Stimulated activated naive CD8-positive, alpha-beta T cell treated with anti-CD3 and anti-CD28 coated beads, Interleukin-15, Interleukin-2, amounts not matched to agents 100 ng/mL and 50 ng/mL, for 24 hours (primary cell): Measurements from ENCODE around the gene GPRC5C.

Experiments used
- H3K27ac Mint-ChIP-seq: one replicate; pipeline ENCODE4 v1.8.0; 2021; ENCODE audit warnings: mild to moderate bottlenecking, mixed read lengths
- H3K27me3 Mint-ChIP-seq: one replicate; pipeline ENCODE4 v1.8.0; 2021; ENCODE audit warnings: mixed read lengths
- H3K36me3 Mint-ChIP-seq: one replicate; pipeline ENCODE4 v1.8.0; 2021; ENCODE audit warnings: low read depth, mixed read lengths
- H3K4me1 Mint-ChIP-seq: one replicate; pipeline ENCODE4 v1.8.0; 2021; ENCODE audit warnings: low read depth, mixed read lengths
- H3K4me3 Mint-ChIP-seq: one replicate; pipeline ENCODE4 v1.8.0; 2021; ENCODE audit warnings: mild to moderate bottlenecking, mixed read lengths
- H3K9me3 Mint-ChIP-seq: one replicate; pipeline ENCODE4 v1.8.0; 2021; ENCODE audit warnings: mixed read lengths

Gene GPRC5C, protein sequence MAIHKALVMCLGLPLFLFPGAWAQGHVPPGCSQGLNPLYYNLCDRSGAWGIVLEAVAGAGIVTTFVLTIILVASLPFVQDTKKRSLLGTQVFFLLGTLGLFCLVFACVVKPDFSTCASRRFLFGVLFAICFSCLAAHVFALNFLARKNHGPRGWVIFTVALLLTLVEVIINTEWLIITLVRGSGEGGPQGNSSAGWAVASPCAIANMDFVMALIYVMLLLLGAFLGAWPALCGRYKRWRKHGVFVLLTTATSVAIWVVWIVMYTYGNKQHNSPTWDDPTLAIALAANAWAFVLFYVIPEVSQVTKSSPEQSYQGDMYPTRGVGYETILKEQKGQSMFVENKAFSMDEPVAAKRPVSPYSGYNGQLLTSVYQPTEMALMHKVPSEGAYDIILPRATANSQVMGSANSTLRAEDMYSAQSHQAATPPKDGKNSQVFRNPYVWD

DNA sequence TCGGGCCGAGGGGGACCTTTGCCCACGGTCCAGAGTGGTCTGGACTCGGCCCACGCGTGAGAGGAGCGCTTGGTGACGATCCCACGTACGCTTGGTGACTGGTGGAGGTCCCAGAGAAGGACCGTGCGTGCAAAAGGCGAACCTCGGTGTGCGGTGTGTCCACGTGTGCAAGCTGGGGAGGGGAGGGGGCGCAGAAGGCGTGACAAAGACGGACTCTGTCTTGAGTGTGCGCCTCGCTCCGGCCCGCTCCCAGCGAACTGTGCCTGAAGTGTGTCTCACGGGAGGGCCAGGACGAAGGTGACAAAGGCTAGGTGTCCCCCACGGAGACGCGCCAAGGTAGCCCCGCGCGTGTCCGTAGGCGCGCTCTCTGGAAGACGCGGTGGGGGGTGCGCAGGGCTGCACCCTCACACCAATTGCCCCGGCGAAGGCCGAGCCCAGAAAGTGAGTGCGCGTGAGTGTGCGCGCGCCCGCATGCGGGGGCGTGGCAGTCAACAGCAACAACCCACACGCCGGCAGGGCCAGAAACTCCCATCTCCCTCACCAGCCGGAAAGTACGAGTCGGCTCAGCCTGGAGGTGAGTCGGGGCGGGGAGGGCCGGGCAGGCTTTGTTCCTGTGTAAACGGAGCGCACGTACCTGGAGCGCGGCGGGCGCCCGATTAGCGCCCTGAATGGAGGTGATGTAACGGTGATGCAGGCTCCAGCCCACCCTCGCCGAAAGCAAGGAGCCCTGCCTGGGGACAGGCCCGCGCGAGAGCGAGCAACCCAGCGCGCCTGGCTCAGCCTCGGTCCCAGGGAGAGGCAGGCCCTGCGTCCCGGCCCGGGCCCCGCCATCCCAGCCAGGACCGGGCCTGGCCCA is at the start of gene GPRC5C:
TSS of gene GPRC5C (plus strand) at position 521 of the 856 bp plus-strand sequence. CDS start 7,689 bp downstream, outside the sequence.
- Mint-ChIP-seq H3K4me3 (peak within 1 kb of the TSS; percentile 70), H3K27ac (no peak within 1 kb of the TSS), H3K27me3 (peaks cover 57% of the 10 kb centered on the region)

DNA sequence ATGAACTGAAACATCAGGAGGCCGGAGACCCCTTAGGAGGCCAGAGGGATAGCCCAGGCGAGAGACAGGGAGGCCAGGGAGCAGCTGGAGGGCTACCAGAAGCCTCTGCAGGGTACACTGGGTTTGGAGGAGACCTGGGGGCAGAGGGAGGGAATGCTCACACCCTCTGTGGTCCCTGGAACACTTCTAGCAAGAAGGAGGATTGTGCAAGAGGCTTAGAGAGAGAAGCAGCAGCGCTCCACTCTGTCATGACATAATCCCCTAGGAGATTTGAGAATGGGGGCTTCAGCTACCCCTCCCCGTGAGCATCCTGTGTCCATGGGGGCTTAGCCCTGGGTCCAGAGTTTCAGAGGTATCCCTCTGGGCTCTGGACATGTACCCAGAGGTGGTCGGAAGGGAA is 48.7 kb upstream of the GPRC5C start:
- no peaks in the 10 kb centered on the region for H3K9me3 Mint-ChIP-seq
- H3K4me3 Mint-ChIP-seq = no peak overlapping the region
- H3K27me3 Mint-ChIP-seq = no peaks in the 10 kb centered on the region
- no peak overlapping the region for H3K27ac Mint-ChIP-seq
- no peaks in the 10 kb centered on the region for H3K4me1 Mint-ChIP-seq
- H3K36me3 Mint-ChIP-seq = no peaks in the 10 kb centered on the region

More for the DNA sequence above, at the start of gene GPRC5C:
- Mint-ChIP-seq H3K4me1 (peaks cover 19% of the 10 kb centered on the region), H3K36me3 (no peaks in the 10 kb centered on the region), H3K9me3 (no peaks in the 10 kb centered on the region)

DNA sequence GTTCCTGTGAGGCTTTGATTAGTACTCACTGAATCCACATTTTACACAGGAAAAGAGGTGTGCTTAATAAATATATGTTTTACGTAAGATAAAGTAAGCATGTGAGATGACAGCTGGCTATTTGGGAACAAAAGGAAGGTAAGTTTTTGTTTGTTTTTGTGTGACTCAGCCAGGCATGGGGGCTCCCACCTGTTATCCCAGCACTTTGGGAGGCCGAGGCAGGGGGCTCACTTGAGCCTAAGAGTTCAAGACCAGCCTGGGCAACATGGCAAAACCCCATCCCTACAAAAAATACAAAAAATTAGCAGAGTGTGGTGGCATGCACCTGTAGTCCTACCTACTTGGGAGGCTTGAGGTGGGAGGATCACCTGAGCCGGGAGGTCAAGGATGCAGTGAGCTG is 46.7 kb upstream of the GPRC5C start:
- H3K9me3 Mint-ChIP-seq = no peaks in the 10 kb centered on the region

DNA sequence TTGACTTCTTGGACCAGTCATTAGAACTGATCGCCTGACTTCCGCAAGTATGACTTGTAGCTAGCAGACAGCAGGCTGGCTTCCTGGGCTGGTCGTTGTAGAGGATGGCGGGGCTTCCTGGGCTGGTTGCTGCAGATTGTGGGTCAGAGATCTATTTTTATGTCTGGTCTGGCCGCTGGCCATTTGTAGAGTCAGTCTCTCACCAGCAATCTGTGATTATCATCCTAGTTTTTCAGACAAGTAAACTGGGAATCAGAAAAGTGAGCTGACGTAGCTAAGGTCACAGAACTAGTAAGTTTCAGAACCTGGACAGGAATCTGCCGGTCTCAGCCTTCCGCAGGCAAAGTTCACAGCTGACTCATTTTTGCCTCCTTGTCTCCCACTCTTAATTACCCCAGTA is 45.5 kb upstream of the GPRC5C start:
- H3K27ac Mint-ChIP-seq = no peak overlapping the region
- no peak overlapping the region for H3K4me3 Mint-ChIP-seq
- H3K27me3 Mint-ChIP-seq = no peaks in the 10 kb centered on the region
- H3K9me3 Mint-ChIP-seq = no peaks in the 10 kb centered on the region
- H3K4me1 Mint-ChIP-seq = no peaks in the 10 kb centered on the region
- H3K36me3 Mint-ChIP-seq = no peaks in the 10 kb centered on the region

More for the DNA sequence above, 46.7 kb upstream of the GPRC5C start:
- Mint-ChIP-seq H3K27me3 (no peaks in the 10 kb centered on the region), H3K27ac (no peak overlapping the region), H3K4me1 (no peaks in the 10 kb centered on the region), H3K36me3 (no peaks in the 10 kb centered on the region), H3K4me3 (no peak overlapping the region)

DNA sequence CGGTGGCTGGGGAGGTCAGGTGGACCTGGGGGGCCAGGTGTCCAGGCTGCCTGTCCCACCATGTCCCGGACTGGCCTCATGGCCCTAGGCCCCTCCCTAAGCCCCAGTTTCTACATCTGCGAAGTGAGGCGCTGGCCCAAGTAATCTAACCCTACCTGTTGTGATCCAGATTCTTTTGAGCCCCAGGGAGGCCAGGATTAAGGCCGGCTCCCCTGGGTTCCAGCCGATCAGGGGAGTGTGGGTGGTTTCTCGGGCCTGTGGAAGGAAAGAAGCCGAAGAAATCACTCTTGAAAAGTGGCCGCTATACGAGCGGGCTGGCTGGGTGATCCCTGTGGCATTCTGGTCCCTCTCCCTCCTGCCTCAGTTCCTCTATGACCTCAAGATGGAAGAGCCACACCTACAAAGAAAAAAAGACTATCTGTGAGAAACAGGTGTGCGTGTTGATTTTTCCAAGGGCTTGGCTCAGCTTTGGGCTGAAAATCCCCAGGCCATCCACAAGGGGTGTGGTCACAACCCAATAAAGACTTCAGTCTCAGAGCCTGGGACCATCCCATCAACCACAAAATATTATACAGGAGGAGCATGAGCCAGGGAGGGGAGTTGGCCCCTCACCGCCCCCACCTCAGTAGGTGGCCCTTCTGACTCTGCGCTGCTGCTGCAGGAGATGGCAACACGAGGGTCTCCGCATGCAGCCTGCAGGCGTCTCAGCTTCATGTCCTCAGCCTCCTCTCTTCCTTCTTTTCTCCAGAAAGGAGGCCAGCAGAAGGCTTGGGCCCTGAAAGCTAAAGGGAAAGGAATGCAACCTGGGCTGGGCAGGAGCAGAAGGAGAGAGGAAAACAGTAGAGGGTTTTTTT is 44.3 kb upstream of the GPRC5C start:
- Mint-ChIP-seq H3K4me1 (no peaks in the 10 kb centered on the region), H3K4me3 (no peak overlapping the region), H3K9me3 (no peaks in the 10 kb centered on the region), H3K36me3 (no peaks in the 10 kb centered on the region), H3K27me3 (no peaks in the 10 kb centered on the region), H3K27ac (no peak overlapping the region)

DNA sequence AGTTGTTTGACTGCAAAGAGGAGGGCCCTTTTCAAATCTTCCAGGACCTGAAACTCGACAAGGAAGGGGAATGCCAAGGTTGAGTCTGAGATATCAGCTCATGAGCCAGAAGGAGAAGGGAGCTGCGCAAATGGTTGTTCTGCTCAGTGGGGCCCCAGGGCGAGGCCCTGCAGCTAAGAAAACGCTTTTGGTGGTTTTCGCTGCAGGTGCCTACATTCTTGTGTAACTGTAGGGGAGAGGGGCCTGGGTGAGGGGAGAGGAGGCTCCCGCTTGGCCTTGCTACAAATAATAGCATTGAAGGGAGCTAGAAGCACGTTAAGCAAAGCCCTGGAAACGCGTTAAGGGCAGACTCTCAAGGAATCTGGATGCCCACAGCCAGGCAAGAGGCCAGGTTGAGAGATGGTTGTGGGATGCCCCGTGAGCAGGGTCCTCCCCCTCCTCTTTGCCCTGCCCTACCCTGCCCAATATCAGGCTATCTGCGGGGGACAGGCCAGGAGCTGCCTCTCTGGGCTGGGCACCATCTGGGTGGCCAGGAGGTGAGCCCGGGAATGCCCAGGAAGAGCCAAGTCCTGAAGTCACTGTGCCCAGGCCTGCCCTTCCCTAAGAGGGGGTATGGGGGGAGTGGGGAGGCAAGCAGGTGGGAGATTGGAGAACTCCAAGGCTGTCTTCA is 42.7 kb upstream of the GPRC5C start:
- Mint-ChIP-seq H3K27me3 (no peaks in the 10 kb centered on the region), H3K9me3 (no peaks in the 10 kb centered on the region), H3K36me3 (no peaks in the 10 kb centered on the region), H3K4me1 (no peaks in the 10 kb centered on the region), H3K27ac (no peak overlapping the region), H3K4me3 (no peak overlapping the region)

DNA sequence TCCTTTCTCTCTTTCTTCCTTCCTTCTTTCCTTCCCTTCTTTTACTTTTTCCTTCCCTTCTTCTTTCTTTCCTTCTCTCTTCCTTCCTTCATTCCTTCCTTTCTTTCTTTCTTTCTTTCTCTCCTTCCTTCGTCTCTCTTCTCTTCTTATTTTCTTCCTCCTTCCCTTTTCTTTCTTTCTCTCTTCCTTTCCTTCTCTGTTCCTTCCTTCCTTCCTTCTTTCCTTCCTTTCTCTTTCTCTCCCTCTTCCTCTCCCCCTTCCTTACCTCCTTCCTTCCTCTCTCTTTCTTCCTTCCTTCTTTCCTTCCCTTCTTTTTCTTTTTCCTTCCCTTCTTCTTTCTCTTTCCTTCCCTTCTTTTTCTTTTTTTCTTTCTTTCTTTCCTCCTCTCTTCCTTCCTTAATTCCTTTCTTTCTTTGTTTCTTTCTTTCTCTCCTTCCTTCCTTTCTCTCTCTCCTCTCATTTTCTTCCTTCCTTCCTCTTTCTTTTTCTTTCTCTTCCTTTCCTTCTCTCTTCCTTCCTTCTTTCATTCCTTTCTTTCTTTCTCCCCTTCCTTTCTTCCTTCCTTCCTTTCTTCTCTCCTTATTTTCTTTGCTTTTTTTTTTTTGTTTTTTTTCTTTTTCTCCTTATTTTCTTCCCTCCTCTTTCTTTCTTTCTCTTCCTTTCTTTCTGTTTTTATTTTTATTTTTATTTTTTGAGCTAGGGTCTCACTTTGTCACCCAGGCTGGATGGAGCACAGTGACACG is 41.8 kb upstream of the GPRC5C start:
- Mint-ChIP-seq H3K4me3 (no peak overlapping the region), H3K4me1 (no peaks in the 10 kb centered on the region), H3K27ac (peak overlapping the region; percentile 33), H3K36me3 (no peaks in the 10 kb centered on the region), H3K9me3 (no peaks in the 10 kb centered on the region), H3K27me3 (no peaks in the 10 kb centered on the region)

DNA sequence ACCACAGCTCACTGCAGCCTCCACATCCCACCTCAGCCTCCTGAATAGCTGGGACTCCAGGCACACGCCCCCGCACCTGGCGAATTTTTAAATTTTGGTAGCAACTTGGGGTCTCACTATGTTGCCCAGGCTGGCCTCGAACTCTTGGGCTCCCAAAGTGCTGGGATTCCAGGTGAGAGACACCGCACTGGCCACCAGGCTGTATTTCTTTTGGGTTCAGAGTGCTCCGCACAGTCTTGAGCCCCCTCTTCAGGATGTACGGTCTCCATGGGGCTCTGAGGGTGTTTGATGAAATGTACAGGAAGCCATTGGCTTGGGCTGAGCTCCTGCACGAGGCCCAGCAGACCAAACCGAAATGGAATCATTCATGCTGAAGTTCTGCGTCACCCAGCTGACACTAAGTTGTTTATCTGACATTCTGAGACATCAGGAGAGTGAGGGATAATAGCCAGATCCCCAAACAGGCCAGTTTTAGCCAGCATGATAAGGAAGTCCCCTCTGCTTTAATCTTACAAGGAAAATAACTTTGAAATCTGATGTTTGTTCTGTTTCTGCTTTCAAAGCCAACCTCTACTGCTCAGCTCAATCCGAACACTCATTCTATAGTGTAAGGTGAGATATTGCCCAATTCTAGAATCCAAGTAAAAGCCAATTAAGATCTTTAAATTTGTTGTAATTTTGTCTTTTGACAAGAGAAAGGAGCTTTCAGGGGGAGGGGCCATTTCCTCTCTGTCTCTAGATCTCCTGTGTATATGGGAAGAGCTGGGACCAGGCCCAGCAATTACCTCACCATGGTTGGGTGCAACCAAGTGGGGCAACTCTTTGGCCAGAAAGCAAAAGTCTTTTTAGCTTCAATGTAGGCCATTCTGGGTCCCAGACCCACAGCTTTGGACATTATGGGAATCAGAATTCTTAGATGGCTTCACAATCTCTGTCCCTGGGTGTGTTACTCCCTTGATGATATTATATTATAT is 40.9 kb upstream of the GPRC5C start:
- H3K27ac Mint-ChIP-seq = no peak overlapping the region
- no peaks in the 10 kb centered on the region for H3K9me3 Mint-ChIP-seq
- no peaks in the 10 kb centered on the region for H3K36me3 Mint-ChIP-seq
- no peaks in the 10 kb centered on the region for H3K4me1 Mint-ChIP-seq
- H3K4me3 Mint-ChIP-seq = no peak overlapping the region
- H3K27me3 Mint-ChIP-seq = no peaks in the 10 kb centered on the region

DNA sequence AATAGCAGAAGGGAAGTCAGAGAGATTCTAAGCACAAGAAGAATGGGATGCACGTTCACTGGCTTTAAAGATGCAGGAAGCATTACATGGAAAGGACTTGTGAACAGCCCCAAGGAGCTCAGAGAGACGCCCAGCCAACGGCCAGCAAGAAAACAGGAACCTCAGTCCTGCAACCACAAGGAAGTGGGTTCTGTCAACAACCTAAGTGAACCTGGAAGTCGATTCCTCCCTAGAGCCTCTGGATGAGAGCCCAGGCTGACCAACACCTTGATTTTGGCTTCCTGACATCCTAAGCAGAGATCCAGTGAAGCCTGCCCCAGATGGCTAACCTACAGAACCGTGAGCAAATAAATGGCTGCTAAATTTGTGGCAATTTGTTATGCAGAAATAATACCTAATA is 40.1 kb upstream of the GPRC5C start:
- Mint-ChIP-seq H3K4me3 (no peak overlapping the region), H3K36me3 (no peaks in the 10 kb centered on the region), H3K4me1 (no peaks in the 10 kb centered on the region), H3K9me3 (no peaks in the 10 kb centered on the region), H3K27ac (no peak overlapping the region), H3K27me3 (no peaks in the 10 kb centered on the region)

DNA sequence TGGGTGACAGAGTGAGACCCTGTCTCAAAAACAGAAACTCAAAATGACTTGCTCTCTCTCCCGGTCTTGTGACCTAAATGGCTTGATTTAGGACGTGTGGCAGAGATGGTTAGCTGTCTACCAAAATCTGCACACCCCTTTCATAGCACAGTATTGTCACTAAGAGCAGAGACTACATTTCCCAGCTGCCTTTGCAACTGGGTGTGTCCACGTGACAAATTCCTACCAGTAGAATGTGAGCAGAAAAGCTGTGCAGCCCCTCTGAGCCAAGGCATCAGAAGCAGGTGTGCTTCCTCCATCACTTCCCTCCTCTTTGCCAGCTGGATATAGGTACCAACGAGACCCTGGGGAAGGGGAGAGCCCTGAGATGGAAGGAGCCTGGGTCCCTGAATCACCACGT is 39.0 kb upstream of the GPRC5C start:
- H3K4me3 Mint-ChIP-seq = no peak overlapping the region
- no peaks in the 10 kb centered on the region for H3K4me1 Mint-ChIP-seq
- no peak overlapping the region for H3K27ac Mint-ChIP-seq
- H3K27me3 Mint-ChIP-seq = no peaks in the 10 kb centered on the region
- no peaks in the 10 kb centered on the region for H3K36me3 Mint-ChIP-seq
- H3K9me3 Mint-ChIP-seq = no peaks in the 10 kb centered on the region

DNA sequence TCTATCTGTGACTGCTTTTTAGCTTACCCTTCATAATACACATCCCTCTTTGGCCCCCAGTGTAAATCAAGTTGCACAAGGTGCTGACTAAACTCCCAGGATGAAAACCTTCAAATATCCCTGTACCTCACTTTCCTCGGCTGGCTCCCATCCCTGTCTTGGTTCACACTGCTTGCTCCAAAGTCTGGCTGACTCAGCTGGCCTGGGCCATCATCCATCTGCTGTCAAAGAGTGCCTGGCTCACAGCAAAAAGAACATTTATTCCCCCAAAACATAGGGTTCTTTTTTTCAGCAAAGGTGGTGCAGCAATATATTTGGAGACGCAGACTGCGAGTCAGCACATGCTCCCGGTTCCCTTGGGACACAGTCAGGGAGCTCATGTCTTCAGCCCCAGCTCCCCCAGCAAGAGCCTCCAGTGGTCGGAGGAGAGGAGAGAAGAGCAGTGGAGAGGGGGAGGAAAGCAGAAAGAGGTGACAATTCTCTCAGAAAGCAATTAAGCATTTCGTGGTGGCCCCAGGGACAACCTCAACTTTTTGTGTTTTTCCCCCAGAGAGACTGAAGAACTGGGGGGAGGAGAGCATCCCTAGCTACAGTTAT is 38.4 kb upstream of the GPRC5C start:
- H3K4me3 Mint-ChIP-seq = no peak overlapping the region
- no peaks in the 10 kb centered on the region for H3K9me3 Mint-ChIP-seq
- no peaks in the 10 kb centered on the region for H3K4me1 Mint-ChIP-seq
- H3K27me3 Mint-ChIP-seq = no peaks in the 10 kb centered on the region
- no peaks in the 10 kb centered on the region for H3K36me3 Mint-ChIP-seq
- H3K27ac Mint-ChIP-seq = peak overlapping the region; percentile 54

DNA sequence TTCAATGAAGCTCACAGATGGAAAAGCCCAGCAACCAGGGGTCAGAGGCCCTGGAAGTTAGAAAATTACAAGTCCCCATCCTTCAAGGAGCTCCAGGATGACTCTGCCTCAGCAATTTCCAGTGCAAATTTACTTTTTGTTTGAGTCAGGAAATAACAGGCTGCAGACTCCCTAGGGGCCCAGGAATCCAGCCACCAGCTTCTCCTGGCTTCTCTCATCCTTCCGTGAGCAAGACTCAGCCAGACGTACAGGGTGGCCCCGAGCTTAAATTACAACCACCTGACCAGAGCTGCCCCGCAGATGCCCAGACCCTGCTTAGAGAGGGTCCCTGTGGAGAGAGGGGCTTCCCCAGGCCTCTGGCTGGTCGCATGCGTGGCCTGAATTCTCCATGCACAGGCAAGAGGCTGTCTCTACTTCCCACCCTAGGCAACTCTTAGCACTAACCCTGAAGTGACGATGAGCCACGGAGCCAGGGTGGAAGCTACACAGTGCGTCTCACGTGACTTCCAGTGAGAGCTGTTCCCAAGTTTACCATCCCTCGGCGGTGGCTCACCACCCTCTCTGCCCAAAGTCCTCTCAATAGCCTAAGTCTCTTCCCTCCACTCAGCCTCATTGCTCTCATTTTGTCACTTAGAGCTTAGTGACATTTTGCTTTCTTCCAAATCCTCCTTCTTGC is 37.5 kb upstream of the GPRC5C start:
- no peaks in the 10 kb centered on the region for H3K36me3 Mint-ChIP-seq
- no peaks in the 10 kb centered on the region for H3K9me3 Mint-ChIP-seq
- no peaks in the 10 kb centered on the region for H3K27me3 Mint-ChIP-seq
- no peak overlapping the region for H3K4me3 Mint-ChIP-seq
- no peaks in the 10 kb centered on the region for H3K4me1 Mint-ChIP-seq
- no peak overlapping the region for H3K27ac Mint-ChIP-seq
